Neuronal stem cell (in vitro differentiated cells): ENCODE measurements around the gene FOSL2.

Experiments
- DNase-seq: peaks from one replicate; pipeline ENCODE4 v3.0.0-alpha.2; 2013; ENCODE audit warnings: low spot score
- H2AFZ ChIP-seq: one replicate; pipeline ENCODE4 v1.6.1; 2013; ENCODE audit warnings: mild to moderate bottlenecking, low read length, inconsistent platforms
- H2AK5ac ChIP-seq: 2 replicates; pipeline ENCODE4 v1.6.1; 2013; ENCODE audit warnings: low read depth, mild to moderate bottlenecking, inconsistent platforms, low read length, moderate library complexity, mixed read lengths
- H2BK120ac ChIP-seq: 2 replicates; pipeline ENCODE4 v1.6.1; 2013; ENCODE audit warnings: low read depth, mild to moderate bottlenecking, inconsistent platforms, low read length, moderate library complexity, mixed read lengths
- H2BK12ac ChIP-seq: one replicate; pipeline ENCODE4 v1.6.1; 2013; ENCODE audit warnings: low read length, inconsistent platforms
- H2BK15ac ChIP-seq: 2 replicates; pipeline ENCODE4 v1.6.1; 2013; ENCODE audit warnings: mild to moderate bottlenecking, low read length, inconsistent platforms, mixed read lengths
- H2BK5ac ChIP-seq: one replicate; pipeline ENCODE4 v1.6.1; 2013; ENCODE audit warnings: inconsistent platforms, mild to moderate bottlenecking, low read length, moderate library complexity
- H3K14ac ChIP-seq: one replicate; pipeline ENCODE4 v1.6.1; 2013; ENCODE audit warnings: low read length, inconsistent platforms
- H3K18ac ChIP-seq: 2 replicates; pipeline ENCODE4 v1.6.1; 2013; ENCODE audit warnings: low read length, inconsistent platforms
- H3K23ac ChIP-seq: 2 replicates; pipeline ENCODE4 v1.6.1; 2013; ENCODE audit warnings: low read depth, mild to moderate bottlenecking, mixed read lengths, low read length, inconsistent platforms; ENCODE audit not compliant: poor library complexity
- H3K27ac ChIP-seq: replicated peaks from 3 replicates; pipeline ENCODE4 v1.5.1; 2013; ENCODE audit warnings: low read length, inconsistent platforms
- H3K27me3 ChIP-seq, 3 experiments: 2 replicates each; pipeline ENCODE4 v1.6.1; 2013; ENCODE audit warnings: low read length in 3 of 3, mild to moderate bottlenecking in 2 of 3, inconsistent platforms in 1 of 3, low read depth in 1 of 3, mixed read lengths in 1 of 3, moderate library complexity in 1 of 3; ENCODE audit not compliant: control insufficient read depth in 3 of 3, insufficient read depth in 3 of 3
- H3K36me3 ChIP-seq, 2 donors: replicated peaks in 1 of 2; 2 replicates each; pipeline ENCODE4 v1.6.1; 2013; ENCODE audit warnings: low read length in 2 of 2; ENCODE audit not compliant: control insufficient read depth in 2 of 2, insufficient read depth in 2 of 2
- H3K4ac ChIP-seq: 2 replicates; pipeline ENCODE4 v1.6.1; 2013; ENCODE audit warnings: inconsistent platforms, mild to moderate bottlenecking, low read length, moderate library complexity
- H3K4me1 ChIP-seq, 2 donors: 1 replicate in 1 of 2; 2 replicates in 1 of 2; pipeline ENCODE4 v1.6.1; 2013; ENCODE audit warnings: low read length in 2 of 2, low read depth in 1 of 2; ENCODE audit not compliant: control insufficient read depth in 2 of 2, insufficient read depth in 1 of 2
- H3K4me2 ChIP-seq: one replicate; pipeline ENCODE4 v1.6.1; 2013; ENCODE audit warnings: mild to moderate bottlenecking, low read length, inconsistent platforms; ENCODE audit not compliant: insufficient read depth, poor library complexity, severe bottlenecking
- H3K4me3 ChIP-seq, 2 donors: 2 replicates each; pipeline ENCODE4 v1.5.1; 2013; ENCODE audit warnings: low read length in 2 of 2, mild to moderate bottlenecking in 2 of 2, inconsistent platforms in 1 of 2, moderate library complexity in 1 of 2
- H3K79me1 ChIP-seq: one replicate; pipeline ENCODE4 v1.6.1; 2013; ENCODE audit warnings: low read depth, mild to moderate bottlenecking, inconsistent platforms, low read length, moderate library complexity
- H3K9ac ChIP-seq: one replicate; pipeline ENCODE4 v1.6.1; 2013; ENCODE audit warnings: mild to moderate bottlenecking, low read depth, low read length, inconsistent platforms; ENCODE audit not compliant: poor library complexity
- H3K9me3 ChIP-seq, 2 donors: replicated peaks in 1 of 2; 2 replicates each; pipeline versions ENCODE3 to v1.6.1; 2013; ENCODE audit warnings: low read length in 2 of 2, mild to moderate bottlenecking in 2 of 2, inconsistent platforms in 1 of 2, low read depth in 1 of 2, mixed read lengths in 1 of 2, moderate library complexity in 1 of 2; ENCODE audit not compliant: control insufficient read depth in 2 of 2, insufficient read depth in 1 of 2
- H4K8ac ChIP-seq: one replicate; pipeline ENCODE4 v1.6.1; 2013; ENCODE audit warnings: low read depth, mild to moderate bottlenecking, inconsistent platforms, low read length, moderate library complexity
- H4K91ac ChIP-seq: one replicate; pipeline ENCODE4 v1.6.1; 2013; ENCODE audit warnings: low read length, low read depth, mild to moderate bottlenecking, inconsistent platforms; ENCODE audit not compliant: poor library complexity
- WGBS, 2 donors: extraction: QIAGEN DNeasy Blood & Tissue Kit; methylation state at CpG; one replicate each; pipeline ENCODE4 v1.1.7; 2013; ENCODE audit warnings: missing lambda C conversion rate in 2 of 2, mixed read lengths in 1 of 2; ENCODE audit not compliant: insufficient read length in 2 of 2, insufficient replicate concordance in 1 of 2; ENCODE audit errors: extremely low coverage in 2 of 2; 5-methylcytosine and 5-hydroxymethylcytosine counted together

Gene FOSL2

DNA sequence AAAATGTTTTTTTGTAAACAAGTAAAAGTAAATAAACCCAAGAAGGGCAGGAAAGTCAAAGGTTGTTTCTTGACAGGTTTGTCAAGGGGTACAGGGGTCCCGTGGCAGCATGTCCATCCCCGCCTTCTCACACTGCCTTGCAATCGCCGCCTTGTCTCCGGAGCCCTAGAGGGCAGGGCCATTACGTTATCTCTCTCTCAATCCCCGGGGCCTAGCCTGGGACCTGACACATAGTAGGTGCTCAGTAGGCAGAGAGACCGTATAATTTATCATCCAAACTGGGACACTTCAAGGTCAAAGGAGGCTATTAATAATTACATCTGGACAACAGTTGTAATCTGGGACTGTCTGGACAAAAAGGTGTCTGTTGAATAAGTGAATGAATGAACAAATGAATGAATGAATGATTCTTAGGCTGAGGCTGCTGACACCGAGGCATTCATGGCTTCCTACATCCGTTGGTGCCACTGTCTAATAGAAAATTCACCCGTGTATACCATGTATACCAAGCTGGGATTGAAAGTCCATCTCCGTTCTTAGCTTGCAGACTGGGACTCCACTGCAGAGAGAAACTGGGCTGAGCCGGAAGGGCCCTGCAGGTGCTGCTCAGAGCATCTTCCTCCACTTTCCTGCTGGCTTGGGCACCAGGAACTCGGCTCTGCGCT, 58.4 kb downstream of the FOSL2 start:
- no peak overlapping the region for H3K4ac ChIP-seq
- no peak overlapping the region for H2AFZ ChIP-seq
- no peak overlapping the region for H3K9ac ChIP-seq
- H2AK5ac ChIP-seq, result no peak overlapping the region
- no peak overlapping the region for H4K8ac ChIP-seq
- no peaks in the 10 kb centered on the region for H3K9me3 ChIP-seq
- H3K36me3 ChIP-seq, result no peaks in the 10 kb centered on the region
- H2BK12ac ChIP-seq, result no peak overlapping the region
- no peak overlapping the region for H2BK120ac ChIP-seq
- peaks cover 0 to 2% of the 10 kb centered on the region in 2 donors for H3K4me1 ChIP-seq
- peaks cover 0 to 12% (median 0%) of the 10 kb centered on the region in 3 experiments for H3K27me3 ChIP-seq
- H3K14ac ChIP-seq, result no peak overlapping the region
- no CpG with 5 or more reads among the region's 15 CpGs for WGBS, 2 donors
- H3K27ac ChIP-seq, result no peak overlapping the region
- no peak overlapping the region for H3K4me2 ChIP-seq
- no peak overlapping the region for H3K23ac ChIP-seq
- H2BK5ac ChIP-seq, result no peak overlapping the region
- no peak overlapping the region for H2BK15ac ChIP-seq
- H3K18ac ChIP-seq, result no peak overlapping the region
- no peaks in the 10 kb centered on the region for H3K79me1 ChIP-seq
- no peak for DNase-seq
- H4K91ac ChIP-seq, result no peak overlapping the region
- no peak overlapping the region for H3K4me3 ChIP-seq

DNA sequence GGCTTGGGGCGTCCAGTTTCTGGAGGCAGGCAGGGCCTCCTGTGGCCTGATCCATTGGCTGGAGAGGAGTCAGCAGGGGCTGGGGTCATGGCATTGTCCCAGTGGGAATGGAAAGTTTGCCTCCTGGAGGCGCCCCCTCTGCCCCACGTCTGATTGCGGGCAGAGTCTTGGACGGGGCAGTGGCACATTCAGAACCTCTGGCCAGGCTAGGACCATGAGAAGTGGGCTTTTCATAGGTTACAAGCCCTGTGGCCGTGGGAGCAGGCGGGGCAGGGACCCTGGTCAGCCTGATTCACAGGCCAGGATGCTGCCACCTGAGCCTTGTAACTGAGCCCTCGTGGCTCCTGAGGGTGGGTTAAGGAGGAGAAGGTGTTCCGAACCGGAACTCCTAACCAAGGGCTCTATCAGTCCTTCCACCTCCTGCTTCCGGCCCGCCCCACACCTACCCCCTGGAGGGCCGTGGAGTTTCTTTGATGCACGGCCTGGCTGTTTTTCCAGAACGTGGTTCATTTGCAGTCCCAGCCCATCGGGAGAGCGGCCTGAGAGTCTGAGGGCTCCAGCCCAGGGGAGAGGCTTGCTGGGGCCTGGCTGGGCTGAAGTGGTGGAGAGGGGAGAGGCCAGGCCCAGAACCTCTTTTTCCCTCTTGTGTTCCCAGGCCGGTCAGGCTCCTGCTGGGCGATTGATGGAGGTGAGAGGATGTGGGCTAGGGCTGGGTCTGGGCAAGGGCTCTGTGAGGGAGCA, 59.3 kb downstream of the FOSL2 start:
- Histone ChIP-seq H3K9ac (no peak overlapping the region), H3K4me1 (peaks cover 0 to 2% of the 10 kb centered on the region in 2 donors), H3K9me3 (no peaks in the 10 kb centered on the region), H3K4me2 (no peak overlapping the region), H3K36me3 (no peaks in the 10 kb centered on the region), H3K14ac (no peak overlapping the region), H2BK5ac (no peak overlapping the region), H3K27me3 (peaks cover 0 to 11% (median 0%) of the 10 kb centered on the region in 3 experiments), H3K4ac (no peak overlapping the region), H2AK5ac (peak overlapping the region; percentile 30), H2BK12ac (no peak overlapping the region), H3K23ac (peak overlapping the region; percentile 17), H2BK120ac (no peak overlapping the region), H3K27ac (no peak overlapping the region), H3K4me3 (no peak overlapping the region), H2BK15ac (no peak overlapping the region), H4K8ac (peak overlapping the region; percentile 29), H2AFZ (peak overlapping the region; percentile 56), H3K79me1 (no peaks in the 10 kb centered on the region), H3K18ac (peak overlapping the region; percentile 51), H4K91ac (no peak overlapping the region)
- WGBS, 2 donors, result no CpG with 5 or more reads among the region's 19 CpGs
- no peak for DNase-seq

DNA sequence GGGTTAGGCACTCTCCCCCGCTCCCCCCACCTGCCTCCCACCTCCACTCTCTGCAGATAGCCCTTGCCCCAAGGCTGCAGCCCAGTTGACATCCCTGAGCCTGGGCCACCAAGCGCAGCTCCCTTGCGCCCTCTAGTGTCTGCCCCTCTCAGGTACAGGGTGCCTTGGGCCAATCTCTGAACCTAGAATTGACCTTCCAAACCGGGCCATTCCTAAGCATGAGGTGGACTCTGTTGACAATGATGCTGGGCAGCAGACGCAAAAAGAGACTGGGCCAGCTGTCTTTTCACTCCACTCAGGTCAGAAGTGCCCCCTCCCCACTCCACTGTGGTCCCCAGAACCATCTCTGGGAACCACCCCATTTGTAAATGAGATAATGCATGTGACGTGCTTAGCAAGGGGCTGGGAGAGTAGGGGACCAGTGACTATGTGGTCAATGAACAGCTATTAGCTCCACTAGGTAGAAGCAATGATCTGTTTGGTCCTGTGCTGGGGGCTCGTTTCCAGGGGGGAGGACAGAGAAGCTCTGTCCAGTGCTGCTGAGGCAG, 60.0 kb downstream of the FOSL2 start:
- no peaks in the 10 kb centered on the region for H3K9me3 ChIP-seq
- H2BK12ac ChIP-seq, result no peak overlapping the region
- peak overlapping the region; percentile 29 for H4K8ac ChIP-seq
- peak overlapping the region; percentile 51 for H3K18ac ChIP-seq
- no peak overlapping the region for H3K14ac ChIP-seq
- no peak overlapping the region for H2BK120ac ChIP-seq
- H2AK5ac ChIP-seq, result peak overlapping the region; percentile 30
- no peak overlapping the region for H3K4me2 ChIP-seq
- no CpG with 5 or more reads among the region's 7 CpGs for WGBS, 2 donors
- H2BK5ac ChIP-seq, result no peak overlapping the region
- peak overlapping the region; percentile 32 for H2BK15ac ChIP-seq
- H3K4me1 ChIP-seq, result peaks cover 0 to 2% of the 10 kb centered on the region in 2 donors
- peaks cover 0 to 5% (median 0%) of the 10 kb centered on the region in 3 experiments for H3K27me3 ChIP-seq
- H3K27ac ChIP-seq, result no peak overlapping the region
- no peaks in the 10 kb centered on the region for H3K79me1 ChIP-seq
- H3K9ac ChIP-seq, result no peak overlapping the region
- no peak overlapping the region for H3K4me3 ChIP-seq
- H3K4ac ChIP-seq, result no peak overlapping the region
- H3K23ac ChIP-seq, result peak overlapping the region; percentile 4
- peak; percentile 58 for DNase-seq
- H2AFZ ChIP-seq, result no peak overlapping the region
- no peaks in the 10 kb centered on the region for H3K36me3 ChIP-seq
- H4K91ac ChIP-seq, result no peak overlapping the region

DNA sequence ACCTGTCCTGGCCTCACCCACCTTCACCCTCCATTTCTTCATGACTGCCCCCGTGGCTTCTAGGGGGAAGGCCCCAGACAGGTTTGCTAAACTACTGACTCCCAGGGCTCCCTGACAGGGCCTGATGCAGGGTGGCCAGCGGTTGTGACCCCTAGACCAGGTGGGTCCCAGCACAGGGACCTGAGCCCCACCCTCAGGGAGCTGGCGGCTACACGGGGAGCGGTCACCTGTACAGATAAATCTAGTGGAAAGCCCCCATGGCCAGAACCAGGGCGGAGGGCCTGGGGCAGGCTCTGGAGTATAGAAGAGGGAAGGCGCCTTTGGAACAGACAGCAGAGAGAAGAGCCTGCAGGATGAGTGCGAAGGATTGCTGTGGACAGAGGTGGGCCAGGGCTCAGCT, 60.7 kb downstream of the FOSL2 start:
- no peak overlapping the region for H3K4me2 ChIP-seq
- no peak overlapping the region for H2AFZ ChIP-seq
- no peak overlapping the region for H2BK5ac ChIP-seq
- no peak for DNase-seq
- H2AK5ac ChIP-seq, result no peak overlapping the region
- no peak overlapping the region for H3K14ac ChIP-seq
- peaks cover 0 to 5% (median 0%) of the 10 kb centered on the region in 3 experiments for H3K27me3 ChIP-seq
- H3K4me3 ChIP-seq, result no peak overlapping the region
- H3K9ac ChIP-seq, result no peak overlapping the region
- H3K4ac ChIP-seq, result no peak overlapping the region
- H3K36me3 ChIP-seq, result no peaks in the 10 kb centered on the region
- no peak overlapping the region for H2BK12ac ChIP-seq
- H4K8ac ChIP-seq, result no peak overlapping the region
- H3K18ac ChIP-seq, result peak overlapping the region; percentile 68
- peak overlapping the region; percentile 32 for H2BK15ac ChIP-seq
- no peak overlapping the region for H3K23ac ChIP-seq
- H3K9me3 ChIP-seq, result no peaks in the 10 kb centered on the region
- no peak overlapping the region for H4K91ac ChIP-seq
- no peak overlapping the region for H2BK120ac ChIP-seq
- peaks cover 0 to 2% of the 10 kb centered on the region in 2 donors for H3K4me1 ChIP-seq
- no CpG with 5 or more reads among the region's 8 CpGs for WGBS, 2 donors
- no peak overlapping the region for H3K27ac ChIP-seq
- no peaks in the 10 kb centered on the region for H3K79me1 ChIP-seq
